LNCaP clone FGC (cell line): ENCODE measurements around the gene USP47.
A peak's percentile ranks its signal among the peaks of the same experiment; 100 is the strongest.

Source experiments
- DNase-seq: peaks from one replicate; pipeline ENCODE4 v3.0.0-alpha.2; 2011; ENCODE audit warnings: low read depth
- H3K4me3 ChIP-seq: 2 replicates; pipeline ENCODE4 v1.5.1; 2011; ENCODE audit warnings: mild to moderate bottlenecking, low read depth, low read length, control low read depth
- TF ChIP-seq, protein P1 (sequence below): IDR thresholded peaks from 2 replicates; pipeline ENCODE4 v1.5.1; 2012; ENCODE audit warnings: mild to moderate bottlenecking; ENCODE audit not compliant: control insufficient read depth, insufficient read depth; ENCODE audit errors: extremely low read depth

The USP47 gene

DNA sequence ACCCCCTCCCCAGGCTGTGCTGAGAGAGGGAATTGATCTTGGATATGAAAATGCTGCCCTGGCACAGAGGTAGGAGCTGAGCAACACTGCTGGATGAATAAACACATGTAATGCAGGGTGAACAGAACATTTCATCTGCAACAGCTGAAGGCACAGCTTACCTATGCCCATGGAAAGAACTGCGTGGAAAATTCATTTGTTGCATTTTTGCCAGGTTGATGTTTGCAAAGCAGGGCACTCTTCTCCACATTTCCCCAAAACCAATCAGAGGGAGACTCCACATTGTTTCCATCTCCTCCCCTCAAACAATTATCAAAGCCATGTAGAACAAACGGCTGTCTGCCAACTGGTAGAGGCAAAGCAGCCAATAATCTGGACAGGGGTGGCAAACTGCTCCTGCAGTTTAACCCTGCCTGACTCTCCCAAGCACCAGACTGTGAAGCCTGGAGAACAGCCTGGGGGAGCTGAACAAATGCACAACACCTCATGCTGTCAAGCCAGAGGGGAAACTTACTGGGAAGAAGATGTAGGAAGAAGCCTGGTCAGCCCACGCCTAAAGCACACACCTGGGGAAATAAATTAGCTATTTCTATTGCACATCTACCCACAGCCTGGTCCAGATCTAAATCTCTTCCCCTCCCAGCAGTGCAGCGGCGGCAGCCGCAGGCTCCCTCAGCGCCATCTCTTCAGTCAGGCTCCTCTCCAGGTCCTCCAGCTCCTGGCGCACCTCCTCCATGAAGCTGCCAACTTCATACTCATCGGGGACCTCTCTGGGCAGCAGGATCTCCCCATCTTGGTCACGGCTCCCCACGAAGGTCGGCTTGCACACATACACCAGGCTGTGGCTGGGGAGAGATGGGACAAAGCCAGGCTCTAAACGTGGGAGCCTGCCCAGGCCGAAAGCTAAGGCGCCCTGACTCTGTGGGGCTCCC, 122.3 kb downstream of the USP47 start:
- no peak for DNase-seq
- TF ChIP-seq, protein P1, sequence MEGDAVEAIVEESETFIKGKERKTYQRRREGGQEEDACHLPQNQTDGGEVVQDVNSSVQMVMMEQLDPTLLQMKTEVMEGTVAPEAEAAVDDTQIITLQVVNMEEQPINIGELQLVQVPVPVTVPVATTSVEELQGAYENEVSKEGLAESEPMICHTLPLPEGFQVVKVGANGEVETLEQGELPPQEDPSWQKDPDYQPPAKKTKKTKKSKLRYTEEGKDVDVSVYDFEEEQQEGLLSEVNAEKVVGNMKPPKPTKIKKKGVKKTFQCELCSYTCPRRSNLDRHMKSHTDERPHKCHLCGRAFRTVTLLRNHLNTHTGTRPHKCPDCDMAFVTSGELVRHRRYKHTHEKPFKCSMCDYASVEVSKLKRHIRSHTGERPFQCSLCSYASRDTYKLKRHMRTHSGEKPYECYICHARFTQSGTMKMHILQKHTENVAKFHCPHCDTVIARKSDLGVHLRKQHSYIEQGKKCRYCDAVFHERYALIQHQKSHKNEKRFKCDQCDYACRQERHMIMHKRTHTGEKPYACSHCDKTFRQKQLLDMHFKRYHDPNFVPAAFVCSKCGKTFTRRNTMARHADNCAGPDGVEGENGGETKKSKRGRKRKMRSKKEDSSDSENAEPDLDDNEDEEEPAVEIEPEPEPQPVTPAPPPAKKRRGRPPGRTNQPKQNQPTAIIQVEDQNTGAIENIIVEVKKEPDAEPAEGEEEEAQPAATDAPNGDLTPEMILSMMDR: no peak
- no peak overlapping the region for H3K4me3 ChIP-seq

DNA sequence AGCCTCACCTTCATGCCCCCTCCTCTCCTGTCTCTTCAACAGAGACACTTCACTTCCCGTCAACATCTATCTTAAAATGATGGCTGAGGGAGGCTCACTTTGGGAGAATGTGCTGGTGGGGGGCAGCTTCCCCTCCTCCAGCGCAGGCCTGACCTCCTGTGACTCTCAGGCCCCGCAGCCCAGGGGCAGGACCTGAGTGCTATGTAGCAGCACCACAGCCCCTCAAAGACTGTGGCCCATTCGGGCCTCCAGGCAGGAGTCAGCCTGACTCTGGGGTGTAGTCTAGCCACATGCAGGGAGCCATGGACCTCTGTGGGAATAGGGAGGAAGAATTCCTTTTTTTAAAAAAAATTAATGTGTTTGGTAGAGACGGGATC, 123.0 kb downstream of the USP47 start:
- no peak for DNase-seq
- TF ChIP-seq, protein P1: no peak

DNA sequence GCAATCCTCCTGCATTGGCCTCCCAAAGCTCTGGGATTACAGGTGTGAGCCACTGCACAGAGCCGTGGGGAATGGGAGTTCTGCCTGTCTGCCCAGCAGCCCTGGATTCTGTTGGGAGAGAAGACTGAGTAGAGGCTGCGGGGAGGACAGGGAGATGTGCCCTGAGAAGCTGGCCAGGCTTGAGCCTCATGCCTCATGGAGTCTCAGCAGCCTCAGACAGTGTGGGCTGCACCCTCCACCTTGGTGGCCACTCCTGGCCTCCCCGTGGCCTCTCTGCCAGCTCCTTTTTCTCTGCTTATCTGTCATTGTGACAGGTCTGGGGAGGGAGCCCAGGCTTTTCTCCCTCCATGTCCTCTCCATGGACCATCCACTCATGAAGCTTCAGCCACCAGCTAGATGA, 123.4 kb downstream of the USP47 start:
- DNase-seq: no peak
- no peak overlapping the region for H3K4me3 ChIP-seq
- TF ChIP-seq, protein P1: no peak

More for the DNA sequence above, 123.0 kb downstream of the USP47 start:
- H3K4me3 ChIP-seq: no peak overlapping the region

DNA sequence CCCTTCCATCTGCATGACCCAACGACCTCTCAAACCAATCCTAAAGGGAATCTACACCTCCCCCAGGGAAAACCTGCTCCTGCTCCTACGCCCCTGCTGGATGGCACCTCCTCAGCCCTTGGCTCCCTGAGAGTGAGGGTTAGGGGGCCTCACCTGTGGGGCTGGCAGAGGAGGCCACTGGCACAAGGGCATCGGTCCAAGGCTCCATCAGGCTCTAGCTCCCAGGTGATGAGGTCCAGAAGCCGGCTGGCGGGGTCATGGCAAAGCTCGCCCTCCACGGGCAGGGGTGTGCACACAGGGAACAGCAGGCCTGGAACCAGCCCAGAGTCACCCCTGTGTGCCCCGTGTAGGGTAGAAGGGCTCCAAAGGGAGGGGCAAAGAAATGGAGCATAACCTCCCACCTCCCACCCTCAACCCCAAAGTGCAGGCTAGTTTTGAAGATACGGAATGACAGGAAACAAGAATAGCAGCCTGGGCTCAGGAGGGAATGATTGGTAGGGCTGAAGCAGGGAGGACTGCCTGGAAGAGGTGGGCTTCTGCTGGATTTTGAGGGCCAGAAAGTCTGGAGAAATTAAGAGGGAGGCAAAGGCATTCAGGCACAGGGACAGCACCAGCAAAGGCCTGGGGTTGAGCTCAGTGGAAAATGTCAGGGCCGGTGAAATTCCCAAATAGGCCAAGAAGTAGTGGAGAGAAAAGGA, 124.0 kb downstream of the USP47 start:
- no peak for DNase-seq
- H3K4me3 ChIP-seq: no peak overlapping the region
- TF ChIP-seq, protein P1: no peak

DNA sequence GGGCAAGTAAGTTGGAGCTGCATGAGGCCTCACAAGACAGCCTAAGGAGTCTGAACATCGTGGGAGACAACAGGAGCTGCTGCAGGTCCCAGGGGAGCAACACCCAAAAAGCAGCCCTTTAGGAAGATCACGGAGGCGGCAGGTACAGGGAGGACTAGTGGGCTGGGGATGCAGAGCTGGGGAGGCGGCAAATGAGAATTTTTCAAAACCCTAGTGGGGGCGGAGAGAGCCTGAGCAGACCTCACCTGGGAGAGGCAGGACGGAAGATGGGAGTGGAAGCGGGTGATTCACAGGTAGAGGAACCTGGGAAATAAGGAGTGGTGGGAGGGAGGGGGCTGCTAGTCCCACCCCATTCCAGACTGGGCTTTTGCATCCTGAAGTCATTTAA, 124.6 kb downstream of the USP47 start:
- no peak for DNase-seq
- TF ChIP-seq, protein P1: no peak
- H3K4me3 ChIP-seq: no peak overlapping the region

DNA sequence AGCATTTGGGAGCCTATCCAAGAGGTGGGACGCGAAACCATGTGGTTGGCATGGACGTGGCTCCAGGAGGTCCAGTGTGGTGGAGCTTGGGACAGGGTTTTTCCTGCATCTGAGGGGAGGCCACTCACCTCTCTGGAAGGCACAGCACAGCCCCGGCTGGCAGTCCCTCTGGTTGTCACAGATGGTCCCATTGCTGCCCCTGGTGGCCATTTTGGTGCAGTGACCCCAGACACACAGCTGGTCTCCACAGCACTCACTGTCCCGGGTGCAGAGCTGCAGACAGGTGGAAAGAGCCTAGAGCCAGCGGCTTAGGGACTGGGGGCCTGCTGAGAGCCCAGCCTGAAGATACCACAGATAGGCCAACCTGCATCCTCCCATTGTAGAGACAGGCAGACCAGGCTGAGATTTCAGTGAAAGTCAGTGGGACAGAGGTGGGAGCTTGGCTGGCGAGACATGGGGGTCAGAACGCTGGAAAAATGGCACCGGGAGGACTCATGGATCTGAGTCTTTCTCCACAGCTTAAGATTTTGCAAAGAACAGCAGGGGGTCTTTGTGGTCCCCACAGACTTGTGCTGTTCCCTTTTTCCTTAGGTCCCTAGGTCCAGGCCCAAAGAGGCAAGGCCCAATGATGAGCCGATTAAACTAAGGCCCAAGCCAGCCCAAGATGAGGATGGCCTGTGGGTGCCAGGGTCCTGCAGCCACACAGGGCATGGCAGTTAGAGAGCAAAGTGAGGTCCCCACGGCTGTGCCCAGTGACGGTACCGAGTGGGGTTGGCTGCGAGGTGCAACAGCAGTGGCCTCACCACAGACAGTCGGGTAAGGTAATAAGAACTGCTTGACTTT, 125.3 kb downstream of the USP47 start:
- no peak overlapping the region for H3K4me3 ChIP-seq
- no peak for DNase-seq
- TF ChIP-seq, protein P1: peak; percentile 78
